Activated effector memory CD4-positive, alpha-beta T cell treated with Interleukin-2 at 50 U/mL for 16 hours (primary cell): ENCODE data around the gene OXER1.

ENCODE experiments used
- DNase-seq: peaks from one replicate; pipeline ENCODE4 v3.0.0-alpha.2; 2020

The OXER1 gene, protein sequence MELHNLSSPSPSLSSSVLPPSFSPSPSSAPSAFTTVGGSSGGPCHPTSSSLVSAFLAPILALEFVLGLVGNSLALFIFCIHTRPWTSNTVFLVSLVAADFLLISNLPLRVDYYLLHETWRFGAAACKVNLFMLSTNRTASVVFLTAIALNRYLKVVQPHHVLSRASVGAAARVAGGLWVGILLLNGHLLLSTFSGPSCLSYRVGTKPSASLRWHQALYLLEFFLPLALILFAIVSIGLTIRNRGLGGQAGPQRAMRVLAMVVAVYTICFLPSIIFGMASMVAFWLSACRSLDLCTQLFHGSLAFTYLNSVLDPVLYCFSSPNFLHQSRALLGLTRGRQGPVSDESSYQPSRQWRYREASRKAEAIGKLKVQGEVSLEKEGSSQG

DNA sequence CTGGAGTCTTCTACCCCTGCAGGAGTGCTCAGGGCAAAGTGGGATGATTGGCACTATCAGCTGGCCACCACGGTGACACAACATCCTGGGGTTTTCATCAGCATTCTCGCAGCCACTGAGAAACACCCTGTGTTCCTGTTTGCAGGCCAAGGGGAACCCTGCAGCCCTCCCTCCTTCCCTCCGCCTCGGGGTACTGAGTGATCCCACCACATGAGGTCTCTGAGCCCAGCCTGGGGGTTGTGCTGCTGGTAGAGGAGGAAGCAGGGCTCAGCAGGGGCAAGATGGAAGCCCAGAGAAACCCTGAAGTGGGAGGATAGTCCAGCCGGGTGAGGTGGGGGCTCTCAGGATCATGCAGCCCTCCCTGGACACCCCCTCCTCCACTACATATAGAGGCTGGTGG, at the start of gene OXER1:
Gene OXER1, minus strand, starts transcription at position 40 of the 400 bp plus-strand sequence. CDS start 73 bp downstream, outside the sequence.
- no peak for DNase-seq

DNA sequence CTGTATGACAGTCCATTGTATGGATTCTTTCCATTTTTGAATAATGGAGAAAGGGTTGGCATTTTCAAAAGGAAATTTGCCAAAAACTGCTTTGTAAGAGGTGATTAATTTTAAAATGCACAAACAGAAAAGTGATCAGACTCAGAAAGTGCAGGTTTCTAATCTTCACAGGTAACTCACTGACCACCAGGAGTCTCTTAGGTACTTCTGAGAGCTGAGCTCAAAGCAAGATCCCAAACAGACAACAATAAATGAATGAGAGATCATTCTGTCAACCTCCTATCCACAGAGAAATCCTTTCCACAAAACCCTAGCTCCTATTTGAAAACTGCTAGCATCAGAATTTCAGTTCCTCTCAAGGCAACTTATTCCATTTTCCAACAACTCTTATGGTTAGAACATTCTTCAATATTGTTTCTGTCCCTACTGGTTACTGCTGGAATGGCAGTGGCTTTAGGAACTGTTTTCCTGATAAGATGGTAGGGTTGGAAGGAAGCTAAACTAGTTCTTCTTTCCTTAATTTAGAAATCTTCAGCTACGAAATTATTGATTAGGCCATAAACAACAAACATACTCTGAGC, 49.1 kb upstream of the OXER1 start:
- DNase-seq = no peak

DNA sequence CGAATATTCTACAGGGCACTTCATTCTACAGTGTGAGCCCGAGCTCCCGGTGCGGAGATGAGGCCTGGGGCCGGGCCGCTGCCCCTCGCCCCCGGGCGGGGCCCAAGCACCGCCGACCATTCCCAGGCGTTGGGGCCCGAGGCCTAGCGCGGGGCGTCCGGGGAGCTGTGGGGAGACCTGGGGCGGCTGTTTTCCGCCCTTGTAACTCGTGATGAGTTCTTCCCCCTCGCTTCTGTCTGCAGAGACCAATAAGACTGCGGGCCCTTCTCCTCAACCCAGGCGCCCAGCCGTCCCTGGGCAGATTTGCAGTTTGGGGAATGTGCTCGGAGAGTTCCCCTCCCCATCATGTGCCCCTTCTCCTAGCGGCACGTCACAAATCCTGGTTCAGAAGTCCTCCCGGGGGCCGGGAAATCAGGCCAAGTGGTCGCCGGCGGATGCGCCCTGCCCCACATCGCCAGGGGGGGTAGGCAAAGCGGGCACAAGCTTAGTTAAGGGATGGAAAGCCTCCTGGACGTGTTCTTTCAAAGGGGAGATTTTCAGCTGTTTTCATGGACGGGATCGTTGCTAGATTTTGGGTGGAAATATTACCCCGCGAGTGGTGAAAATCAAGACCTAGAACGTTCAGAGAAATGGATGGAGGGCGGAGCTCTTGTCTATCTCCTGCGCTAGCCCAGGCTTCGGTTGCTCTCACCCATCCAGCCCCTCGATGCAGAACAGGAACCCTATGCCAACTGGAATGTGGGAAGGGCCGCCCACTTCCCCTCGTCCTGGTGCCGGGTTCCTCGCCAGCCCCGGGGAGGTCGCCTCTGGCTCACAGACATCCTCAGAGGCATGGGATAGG, 47.3 kb upstream of the OXER1 start:
- DNase-seq = peak; percentile 52

DNA sequence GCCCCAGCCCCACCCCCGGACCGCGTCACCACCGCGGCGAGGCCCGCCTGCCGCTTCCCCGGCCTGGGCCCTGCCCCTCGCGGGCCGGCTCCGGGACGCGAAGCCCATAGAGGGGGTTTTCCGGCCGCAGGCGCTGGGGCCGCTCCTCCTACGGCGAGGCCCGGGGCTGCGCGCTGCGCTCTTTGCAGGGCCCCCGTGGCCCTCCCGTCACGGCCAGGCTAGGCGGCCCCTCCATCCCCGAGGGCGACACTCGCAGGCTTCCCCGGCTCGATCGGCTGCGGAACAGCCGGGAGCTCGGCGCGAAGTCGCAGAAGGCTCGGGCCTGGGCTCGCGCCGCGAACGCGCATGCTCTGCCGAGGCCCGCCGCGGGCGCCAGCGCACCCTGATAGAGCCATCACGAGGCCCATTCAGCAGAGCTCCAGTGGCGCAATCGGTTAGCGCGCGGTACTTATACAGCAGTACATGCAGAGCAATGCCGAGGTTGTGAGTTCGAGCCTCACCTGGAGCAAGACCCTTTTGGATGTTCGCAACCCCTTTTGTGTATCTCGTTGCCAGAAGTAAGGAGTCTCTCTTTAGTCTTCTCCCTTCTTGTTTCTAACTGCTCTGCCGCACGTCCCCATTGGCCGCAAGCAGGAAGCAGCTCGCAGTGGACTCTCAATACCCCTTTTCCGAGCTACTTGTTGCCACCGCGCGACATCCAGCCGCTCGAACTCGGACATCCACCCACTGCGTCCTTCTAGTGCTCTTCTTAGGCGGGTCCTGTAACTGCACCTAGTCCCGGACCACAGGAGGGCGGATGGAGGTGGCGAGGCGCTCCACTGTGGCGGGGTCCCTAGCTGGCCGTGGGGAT, 46.4 kb upstream of the OXER1 start:
- DNase-seq = peak; percentile 91

DNA sequence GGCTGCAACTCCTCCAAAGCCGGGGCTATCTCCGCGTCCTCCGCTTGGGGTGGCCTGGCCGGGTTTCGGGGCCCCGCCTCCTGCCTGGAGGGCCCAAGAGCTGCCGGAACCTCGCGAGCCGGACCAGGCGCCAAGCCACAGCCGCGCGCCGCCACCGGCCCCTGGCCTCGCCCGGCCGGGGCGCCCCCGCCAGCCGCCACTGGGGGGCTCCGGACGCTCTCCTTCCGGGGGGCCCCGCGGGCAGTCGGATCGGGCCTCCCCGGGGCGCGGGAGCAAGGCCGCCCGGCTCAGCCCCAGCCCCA, 45.8 kb upstream of the OXER1 start:
- DNase-seq = no peak

DNA sequence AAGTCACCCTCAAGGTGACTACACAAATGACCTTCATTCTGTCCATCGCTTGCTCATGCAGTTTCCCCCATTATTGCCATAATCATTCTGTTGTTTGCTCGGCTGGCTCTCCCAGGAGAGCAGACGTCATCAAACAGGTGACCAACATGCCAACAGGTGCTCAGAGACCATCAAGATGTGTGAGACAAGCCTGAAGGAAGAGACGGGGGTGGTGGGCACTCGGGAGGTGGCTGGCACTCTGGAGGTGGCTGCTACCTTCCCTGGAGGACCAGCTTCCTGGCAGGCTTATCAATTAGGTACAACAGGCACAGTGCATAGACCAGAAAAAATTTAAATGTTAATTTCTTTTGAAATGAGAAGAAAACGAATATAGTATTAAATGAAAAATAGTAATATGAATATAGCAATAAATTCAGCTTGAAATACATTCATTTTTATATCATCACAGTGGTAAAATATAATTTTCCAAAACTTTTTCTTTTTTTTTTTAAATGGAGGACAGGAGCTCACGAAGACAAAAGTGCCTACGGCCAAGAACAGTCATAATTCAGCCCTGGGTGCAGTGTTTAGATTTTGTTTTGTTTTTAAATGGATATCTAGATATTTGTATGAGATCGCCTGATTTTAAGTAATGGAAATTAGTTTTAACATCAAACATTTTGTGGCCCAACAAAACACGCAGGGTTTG, 45.3 kb upstream of the OXER1 start:
- DNase-seq = no peak

DNA sequence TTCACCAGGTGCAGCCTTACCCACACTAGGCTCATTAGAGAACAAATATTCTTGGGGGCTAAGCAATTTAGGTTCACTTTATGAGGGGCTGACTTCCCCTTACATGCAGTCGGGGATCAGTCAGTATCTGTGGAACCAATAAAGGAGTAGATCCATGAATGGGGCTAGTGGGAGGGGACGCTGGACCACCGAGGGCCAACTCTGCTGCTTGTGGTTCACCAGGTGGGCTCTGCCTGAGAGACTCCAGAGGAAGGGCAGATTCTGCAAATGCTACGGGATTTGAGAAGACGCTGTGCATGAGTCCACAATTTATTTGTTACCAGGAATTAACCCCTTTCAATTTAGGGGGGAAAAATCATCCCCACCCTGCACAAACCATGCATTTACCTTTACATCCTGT, 44.4 kb upstream of the OXER1 start:
- DNase-seq = no peak

DNA sequence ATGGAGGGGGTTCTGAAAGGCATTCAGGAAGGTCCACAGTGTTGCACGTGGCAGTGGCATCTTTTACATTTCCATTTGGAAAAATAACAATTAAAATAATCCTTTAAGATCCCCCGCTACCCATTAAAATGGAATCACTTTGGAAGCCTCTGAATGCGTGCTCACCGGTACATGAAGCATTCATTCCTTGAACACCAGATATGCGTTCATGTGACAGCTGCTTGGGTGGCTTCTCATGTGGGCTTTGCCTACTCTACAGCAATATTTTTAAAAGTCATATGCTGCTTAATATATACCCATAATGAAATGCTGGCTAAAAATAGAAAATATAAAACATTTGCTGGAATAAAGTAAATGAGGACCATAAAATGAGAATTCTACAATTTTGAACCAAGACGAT, 42.9 kb upstream of the OXER1 start:
- no peak for DNase-seq

DNA sequence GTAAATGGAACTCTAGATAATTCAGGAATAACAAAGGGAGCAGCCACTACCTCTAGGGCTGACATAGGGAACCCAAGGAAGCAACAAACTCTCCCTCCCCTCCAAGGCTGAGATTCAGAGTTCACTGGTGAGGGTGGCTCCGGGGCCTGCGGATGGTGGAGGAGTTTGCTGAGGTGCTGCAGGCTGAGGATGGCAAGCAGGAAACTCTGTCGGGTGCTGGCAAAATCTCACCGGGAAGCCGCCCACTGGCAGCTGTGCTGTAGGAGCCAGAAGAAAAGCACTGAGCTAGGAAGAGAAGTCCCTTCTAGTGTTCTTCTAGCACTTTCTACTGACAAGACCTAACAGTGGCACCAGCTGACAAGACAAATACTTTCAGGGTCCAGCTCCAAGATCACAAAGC, 41.0 kb upstream of the OXER1 start:
- no peak for DNase-seq

DNA sequence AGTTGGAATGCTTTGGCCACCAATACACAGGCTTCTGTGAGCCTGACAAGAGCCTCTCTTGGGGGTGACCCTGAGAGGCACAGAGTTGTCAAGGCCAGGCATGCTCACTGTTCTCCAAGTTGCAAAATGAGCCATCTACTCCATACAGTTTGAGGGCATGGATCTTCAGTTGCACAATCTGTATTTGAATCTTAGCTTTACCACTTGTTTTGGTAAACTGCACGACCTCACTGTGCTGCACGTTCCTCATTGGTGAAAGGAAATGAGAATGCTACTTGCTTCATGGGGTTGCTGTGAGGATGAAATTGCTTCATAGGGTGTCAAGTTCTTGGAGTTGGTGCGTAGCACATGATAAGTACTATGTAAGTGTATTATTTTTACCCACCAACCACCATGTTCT, 40.4 kb upstream of the OXER1 start:
- DNase-seq = no peak

DNA sequence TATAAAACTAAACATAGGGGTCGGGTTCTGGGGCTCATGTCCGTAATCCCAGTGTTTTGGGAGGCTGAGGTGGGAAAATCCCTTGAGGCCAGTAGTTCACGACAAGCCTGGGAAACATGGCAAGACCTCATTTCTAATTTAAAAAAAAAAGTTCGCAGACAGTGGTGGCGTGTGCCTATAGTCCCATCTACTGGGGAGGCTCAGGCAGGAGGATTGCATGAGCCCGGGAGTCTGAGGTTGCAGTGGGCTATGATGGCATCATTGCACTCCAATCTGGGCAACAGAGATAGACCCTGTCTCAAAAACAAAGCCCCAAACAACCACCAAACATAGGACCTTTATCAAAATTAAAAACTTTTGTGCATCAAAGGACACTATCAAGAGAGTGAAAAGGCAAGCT, 38.2 kb upstream of the OXER1 start:
- no peak for DNase-seq

DNA sequence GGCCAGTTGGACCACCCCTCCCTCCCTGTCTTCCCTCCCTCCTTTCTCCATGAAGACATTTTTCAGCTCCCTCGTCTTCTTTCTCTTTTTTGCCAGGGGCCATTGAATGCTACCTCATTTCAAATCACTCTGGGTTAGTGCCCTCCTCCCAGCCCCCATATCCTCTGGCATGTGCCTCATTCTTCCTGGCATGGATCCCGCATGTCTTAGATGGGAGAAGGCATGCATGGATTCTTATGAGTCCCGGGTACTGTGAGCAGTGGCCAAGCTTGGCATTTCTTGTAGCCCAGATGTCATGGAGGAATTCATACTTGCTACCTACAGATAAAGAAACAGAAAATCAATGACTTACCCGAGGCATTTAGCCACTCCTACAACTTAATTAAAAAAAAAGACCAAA, 37.4 kb upstream of the OXER1 start:
- no peak for DNase-seq

DNA sequence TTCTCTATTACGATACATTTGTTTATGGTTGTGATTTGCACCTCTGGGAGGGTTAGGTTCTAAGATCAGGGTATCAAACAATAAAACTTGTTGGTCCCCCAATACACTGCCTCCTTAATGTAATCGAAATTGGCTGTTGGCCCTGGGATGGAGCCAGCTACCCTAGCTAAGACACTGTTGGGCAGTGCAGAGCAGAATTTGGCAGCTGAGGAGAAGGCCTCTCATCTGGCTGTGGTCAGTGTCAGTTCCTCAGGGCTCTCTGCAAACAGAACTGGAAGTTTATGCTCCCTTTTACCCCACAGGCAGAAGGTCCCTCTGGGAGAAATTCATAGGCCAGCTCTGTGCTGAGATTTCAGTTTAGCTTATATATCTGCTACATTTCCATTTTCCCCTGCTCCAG, 37.0 kb upstream of the OXER1 start:
- DNase-seq = no peak

DNA sequence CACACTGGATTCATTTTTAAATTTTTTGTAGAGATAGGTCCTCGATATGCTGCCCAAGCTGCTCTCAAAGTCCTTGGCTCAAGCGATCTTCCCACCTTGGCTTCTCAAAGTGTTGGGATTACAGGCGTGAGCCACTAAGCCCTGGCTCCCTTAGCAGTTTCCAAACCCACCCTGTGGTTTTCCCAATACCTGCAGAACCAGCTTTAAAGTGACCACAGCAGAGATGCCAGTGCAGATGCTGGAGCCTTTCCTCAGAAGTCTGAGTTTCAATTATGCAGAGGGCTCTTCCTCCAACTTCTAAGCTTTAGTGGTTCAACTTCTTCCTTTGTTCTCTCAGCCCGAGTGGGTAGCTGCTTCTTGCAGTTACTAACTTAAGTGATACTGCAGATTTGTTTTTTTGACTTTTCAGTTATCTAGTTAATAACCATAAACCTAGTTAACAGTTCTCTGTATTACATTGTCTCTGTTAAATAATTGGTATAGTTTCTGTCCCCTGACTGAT, 36.6 kb upstream of the OXER1 start:
- DNase-seq = no peak

DNA sequence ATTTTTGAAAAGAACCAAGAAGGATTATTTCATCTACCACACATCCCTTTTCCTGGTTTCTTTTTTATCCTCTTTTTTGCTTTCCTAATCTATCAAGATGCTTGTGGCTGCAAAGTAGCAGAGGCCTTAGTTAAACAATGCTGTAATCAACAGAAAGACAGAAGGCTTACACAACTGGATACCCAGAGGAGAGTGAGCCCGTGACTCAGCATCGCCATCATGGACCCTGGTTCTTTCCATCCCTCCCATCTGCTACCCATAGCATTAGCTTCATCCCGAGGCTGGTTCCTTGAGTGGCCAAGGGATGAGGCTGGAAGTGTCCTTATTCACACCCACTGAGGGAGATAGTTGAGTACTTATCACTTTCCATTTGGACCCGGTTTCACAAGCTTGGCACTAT, 35.9 kb upstream of the OXER1 start:
- DNase-seq = no peak

DNA sequence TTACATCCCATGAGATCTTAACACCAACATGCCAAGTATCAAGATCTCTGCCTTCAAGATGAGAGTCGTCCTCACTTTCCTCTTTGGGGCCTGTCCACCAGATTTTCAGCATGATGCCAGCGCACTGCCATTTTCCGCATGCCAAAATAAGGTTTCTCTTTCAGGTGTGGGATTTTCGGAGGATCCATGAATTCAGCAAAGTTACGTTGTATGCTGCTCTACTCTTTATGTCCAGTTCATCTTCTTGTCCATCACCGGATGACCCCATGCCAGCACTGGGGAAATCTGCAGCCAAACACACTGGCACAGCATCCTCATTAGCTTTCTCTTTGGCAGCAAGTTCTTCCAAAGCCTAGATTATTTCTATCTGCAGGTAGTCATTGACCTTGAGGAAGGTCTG, 33.3 kb upstream of the OXER1 start:
- DNase-seq = no peak

DNA sequence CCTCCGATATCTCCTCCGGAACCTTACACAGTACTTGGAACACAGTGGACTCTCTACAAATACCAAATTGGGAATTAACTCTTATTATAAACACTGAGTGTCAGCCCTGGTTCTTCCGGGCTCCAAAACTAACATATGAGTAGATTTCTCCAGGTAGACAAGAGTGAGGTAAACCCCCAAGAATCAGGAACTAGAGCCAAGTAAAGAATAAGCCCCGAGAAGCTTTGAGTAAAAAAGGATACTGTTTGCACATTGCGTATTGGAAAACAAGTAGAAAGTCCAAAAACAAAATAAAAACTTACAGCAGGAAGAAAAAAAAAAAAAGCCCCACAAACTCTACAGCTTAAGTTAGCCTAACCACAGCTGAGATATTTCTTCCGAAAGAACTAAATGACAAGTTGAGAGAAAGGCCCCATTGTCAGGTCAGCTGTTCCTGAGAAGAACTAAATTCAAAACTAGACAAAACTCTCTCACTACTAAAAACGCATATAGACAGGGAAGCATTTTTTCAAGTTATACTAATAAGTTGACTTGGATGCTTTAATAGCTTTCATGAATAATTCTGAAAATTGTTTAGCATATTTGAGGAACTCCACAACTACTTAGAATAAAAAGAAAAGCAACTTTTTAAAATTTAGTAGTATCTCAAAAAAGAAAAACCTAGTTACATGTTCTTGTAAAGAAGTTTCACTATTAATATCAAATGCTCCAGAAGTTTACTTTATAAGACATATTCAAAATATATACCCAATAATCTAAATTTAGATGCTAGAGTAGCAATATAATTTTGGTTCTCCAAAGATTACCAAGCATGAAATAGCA, 32.7 kb upstream of the OXER1 start:
- no peak for DNase-seq

DNA sequence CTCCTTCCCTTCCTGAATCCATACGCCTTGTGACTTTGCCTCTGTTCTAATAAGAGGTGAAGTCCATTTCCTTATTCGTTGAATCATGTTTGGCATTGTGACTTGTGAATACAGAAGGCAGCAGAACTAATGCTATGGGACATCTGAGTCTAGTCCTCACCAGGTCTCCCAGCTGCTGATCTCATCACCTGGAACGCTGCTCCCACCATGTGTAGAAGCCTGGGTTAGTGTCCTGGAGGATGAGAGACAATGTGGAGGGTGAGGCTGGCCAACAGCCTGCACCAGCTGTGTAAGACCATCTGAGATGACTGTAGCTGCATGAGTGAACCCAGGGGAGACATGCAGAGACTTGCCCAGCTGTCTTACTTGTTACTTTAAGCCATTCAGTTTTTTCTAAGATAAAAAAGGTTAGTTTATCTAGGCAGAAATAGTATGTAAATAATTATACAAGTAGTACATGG, 31.9 kb upstream of the OXER1 start:
- no peak for DNase-seq

DNA sequence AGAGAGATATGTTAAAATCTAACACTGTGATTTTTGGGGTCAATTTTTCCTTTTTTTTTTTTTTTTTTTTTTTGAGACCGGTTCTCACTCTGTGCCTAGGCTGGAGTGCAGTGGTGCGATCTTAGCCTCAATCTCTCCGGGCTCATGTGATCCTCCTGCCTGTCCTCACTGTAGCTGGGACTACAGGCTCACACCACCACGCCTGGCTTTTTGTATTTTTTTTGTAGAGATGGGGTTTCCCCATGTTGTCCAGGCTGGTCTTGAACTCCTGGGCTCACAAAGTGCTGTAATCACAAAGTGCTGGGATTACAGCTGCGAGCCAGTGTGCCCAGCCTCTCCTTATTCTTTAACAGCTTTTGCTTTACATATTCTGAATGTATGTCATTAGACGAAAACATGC, 31.3 kb upstream of the OXER1 start:
- DNase-seq = no peak

DNA sequence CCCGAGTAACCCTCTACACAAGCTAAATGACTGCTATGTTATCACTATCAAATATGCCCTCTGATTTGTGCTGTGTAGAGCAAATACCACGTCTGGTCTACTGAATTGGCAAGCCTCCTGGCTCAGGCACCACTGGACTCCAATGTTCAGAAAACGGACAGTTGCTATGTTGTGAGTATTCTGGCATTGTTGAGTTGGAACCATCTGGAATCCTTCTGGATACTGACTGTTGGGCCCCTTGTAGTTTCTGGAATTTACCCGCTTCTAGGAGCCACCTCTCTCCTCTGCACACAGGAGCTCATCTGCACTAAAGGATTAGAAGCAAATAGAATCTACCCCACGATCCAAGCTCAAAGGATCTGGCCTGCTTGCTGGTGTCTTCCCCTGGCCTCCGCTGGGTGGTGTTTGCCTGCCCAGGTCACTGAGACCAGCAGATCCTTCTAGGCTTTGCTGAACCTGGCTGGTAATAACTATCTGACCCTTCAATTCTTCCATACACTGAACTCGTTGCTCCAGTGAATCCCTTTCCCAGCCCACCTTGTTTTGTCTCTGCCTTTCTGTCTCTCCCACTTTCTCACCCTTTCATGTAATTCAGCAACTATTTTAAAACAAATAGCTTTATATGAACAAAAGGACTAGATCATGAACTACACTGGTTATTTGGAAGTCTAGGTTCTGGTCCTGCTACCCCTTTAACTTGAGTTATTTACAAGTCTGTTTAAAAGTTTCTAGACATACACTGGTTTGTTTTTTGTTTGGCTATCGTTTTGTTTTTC, 30.5 kb upstream of the OXER1 start:
- DNase-seq = no peak
